Small intestine (tissue), 7 donors: ENCODE measurements around the gene IL27RA. TPM values are rescaled to one million over a fixed set of nuclear protein-coding genes. Genes with fewer than 3 reads are reported as not detected.

Source experiments
- DNase-seq, 2 donors: peaks; one replicate each; pipeline versions ENCODE4 v3.0.0 to v3.0.0-alpha.2; 2013
- FAIRE-seq: peaks from 2 replicates; lab custom pipeline; 2012; peaks lifted over from hg19 to GRCh38; lab: Jason Lieb, UNC
- H3K27ac ChIP-seq, 3 donors: one replicate each; pipeline ENCODE4 v1.5.1; 2013; ENCODE audit warnings: low read length in 2 of 3, mild to moderate bottlenecking in 2 of 3, control low read depth in 1 of 3, inconsistent platforms in 1 of 3, low read depth in 1 of 3, moderate library complexity in 1 of 3
- H3K27me3 ChIP-seq, 3 donors: one replicate each; pipeline ENCODE4 v1.6.1; 2013; ENCODE audit warnings: low read length in 3 of 3, inconsistent platforms in 1 of 3; ENCODE audit not compliant: control insufficient read depth in 3 of 3, insufficient read depth in 3 of 3
- H3K36me3 ChIP-seq, 3 donors: one replicate each; pipeline ENCODE4 v1.6.1; 2013; ENCODE audit warnings: low read length in 3 of 3, inconsistent platforms in 1 of 3, low read depth in 1 of 3, mild to moderate bottlenecking in 1 of 3, moderate library complexity in 1 of 3; ENCODE audit not compliant: control insufficient read depth in 3 of 3, insufficient read depth in 2 of 3
- H3K4me1 ChIP-seq, 3 donors: one replicate each; pipeline ENCODE4 v1.6.1; 2013; ENCODE audit warnings: low read length in 2 of 3, inconsistent platforms in 1 of 3, low read depth in 1 of 3, mild to moderate bottlenecking in 1 of 3, moderate library complexity in 1 of 3; ENCODE audit not compliant: control insufficient read depth in 3 of 3, insufficient read depth in 2 of 3
- H3K4me3 ChIP-seq, 3 donors: one replicate each; pipeline ENCODE4 v1.5.1; 2013; ENCODE audit warnings: low read length in 3 of 3, control low read depth in 1 of 3, inconsistent platforms in 1 of 3, low read depth in 1 of 3, mild to moderate bottlenecking in 1 of 3, moderate library complexity in 1 of 3
- H3K9me3 ChIP-seq, 2 donors: one replicate each; pipeline ENCODE4 v1.6.1; 2013; ENCODE audit warnings: low read depth in 1 of 2, low read length in 1 of 2; ENCODE audit not compliant: control insufficient read depth in 2 of 2, insufficient read depth in 1 of 2
- WGBS, 3 donors: extraction: QIAGEN DNeasy Blood & Tissue Kit; methylation state at CpG; one replicate each; pipeline ENCODE4 v1.1.7; 2013; 5-methylcytosine and 5-hydroxymethylcytosine counted together
- polyA plus RNA-seq, 4 donors: library from polyadenylated mRNA; stranded (reverse) in 3 of 4; unstranded in 1 of 4; fragments of 200-250 nt in 3 of 4; fragments of 120-200 nt in 1 of 4; gene quantifications; one replicate each; pipeline versions ENCODE4 v1.2.1 to v1.2.3, GENCODE V29; 2013
- donor health status: healthy with polysubstance abuse.
- donor health status: control.
- donor health status: control.
- donor health status: Bipolar disorder and iron deficiency.
- donor health status: healthy.

IL27RA gene
- polyA plus RNA-seq, 4 donors = 0.45 to 5.6 (median 3.1) TPM

GRCh38 chr19:13995878-13996765 is 35.4 kb upstream of the IL27RA start:
- Histone ChIP-seq H3K4me1 (no peaks in the 10 kb centered on the region), H3K4me3 (no peak overlapping the region), H3K27me3 (no peaks in the 10 kb centered on the region), H3K27ac (peak overlapping the region in 1 of 3 donors; percentile 12), H3K9me3 (peaks cover 0 to 9% of the 10 kb centered on the region in 2 donors), H3K36me3 (peaks cover 0 to 82% (median 5%) of the 10 kb centered on the region in 3 donors)
- no peak for DNase-seq
- FAIRE-seq = no peak
- 74 to 84% (median 82%) methylated on average over 14 of the region's 14 CpGs for WGBS, 3 donors

GRCh38 chr19:13996928-13997630 is 34.5 kb upstream of the IL27RA start:
- H3K9me3 ChIP-seq = peaks cover 0 to 9% of the 10 kb centered on the region in 2 donors
- FAIRE-seq (no peak), DNase-seq (no peak)
- 90 to 94% (median 93%) methylated on average over 22 of the region's 22 CpGs for WGBS, 3 donors
- no peak overlapping the region for H3K4me3 ChIP-seq
- H3K27ac ChIP-seq = no peak overlapping the region
- H3K4me1 ChIP-seq = no peaks in the 10 kb centered on the region
- H3K36me3 ChIP-seq = peaks cover 0 to 78% (median 5%) of the 10 kb centered on the region in 3 donors
- H3K27me3 ChIP-seq = no peaks in the 10 kb centered on the region

GRCh38 chr19:13997631-13997962 is 34.0 kb upstream of the IL27RA start:
- Histone ChIP-seq H3K36me3 (peaks cover 0 to 75% (median 5%) of the 10 kb centered on the region in 3 donors), H3K27ac (no peak overlapping the region), H3K4me3 (no peak overlapping the region), H3K9me3 (peaks cover 0 to 9% of the 10 kb centered on the region in 2 donors), H3K4me1 (no peaks in the 10 kb centered on the region), H3K27me3 (no peaks in the 10 kb centered on the region)
- no peak for FAIRE-seq
- no peak for DNase-seq
- 89 to 97% (median 94%) methylated on average over 4 to 6 of the region's 6 CpGs for WGBS, 3 donors

- Histone ChIP-seq H3K9me3 (peaks cover 0 to 9% of the 10 kb centered on the region in 2 donors), H3K36me3 (peaks cover 0 to 73% (median 2%) of the 10 kb centered on the region in 3 donors), H3K4me3 (no peak overlapping the region), H3K27ac (peak overlapping the region in 1 of 3 donors; percentile 30), H3K27me3 (no peaks in the 10 kb centered on the region), H3K4me1 (no peaks in the 10 kb centered on the region)
- DNase-seq (peak in 1 of 2 donors; percentile 51), FAIRE-seq (no peak)
- WGBS, 3 donors = 54 to 92% (median 81%) methylated on average over 1 of the region's 1 CpG
These were observed 33.1 kb upstream of the IL27RA start for GRCh38 chr19:13998426-13998825.

- WGBS, 3 donors = 93 to 97% (median 96%) methylated on average over 3 of the region's 3 CpGs
- no peak for DNase-seq
These were observed 32.5 kb upstream of the IL27RA start for GRCh38 chr19:13999085-13999484.

GRCh38 chr19:14000691-14001375 is 30.7 kb upstream of the IL27RA start:
- Histone ChIP-seq H3K4me3 (no peak overlapping the region), H3K27ac (no peak overlapping the region), H3K27me3 (no peaks in the 10 kb centered on the region), H3K9me3 (peaks cover 0 to 9% of the 10 kb centered on the region in 2 donors), H3K4me1 (peaks cover 0 to 12% (median 0%) of the 10 kb centered on the region in 3 donors), H3K36me3 (peaks cover 0 to 56% (median 2%) of the 10 kb centered on the region in 3 donors)
- DNase-seq (no peak), FAIRE-seq (no peak)
- 84 to 86% (median 84%) methylated on average over 13 of the region's 13 CpGs for WGBS, 3 donors

More at GRCh38 chr19:13999085-13999484, 32.5 kb upstream of the IL27RA start:
- Histone ChIP-seq H3K27ac (no peak overlapping the region), H3K27me3 (no peaks in the 10 kb centered on the region), H3K9me3 (peaks cover 0 to 9% of the 10 kb centered on the region in 2 donors), H3K4me3 (no peak overlapping the region), H3K4me1 (no peaks in the 10 kb centered on the region), H3K36me3 (peaks cover 0 to 70% (median 2%) of the 10 kb centered on the region in 3 donors)
- no peak for FAIRE-seq

- DNase-seq (no peak), FAIRE-seq (no peak)
These were observed 28.9 kb upstream of the IL27RA start for GRCh38 chr19:14002571-14003250.

More at GRCh38 chr19:14002571-14003250, 28.9 kb upstream of the IL27RA start:
- Histone ChIP-seq H3K27ac (peak overlapping the region in 2 of 3 donors; percentile 72 to 80), H3K36me3 (peaks cover 0 to 39% (median 2%) of the 10 kb centered on the region in 3 donors), H3K9me3 (peaks cover 0 to 9% of the 10 kb centered on the region in 2 donors), H3K4me1 (peaks cover 0 to 12% (median 0%) of the 10 kb centered on the region in 3 donors), H3K4me3 (no peak overlapping the region), H3K27me3 (no peaks in the 10 kb centered on the region)
- WGBS, 3 donors = 56 to 60% (median 57%) methylated on average over 13 of the region's 13 CpGs
